Mesenchymal stem cell (in vitro differentiated cells and primary cell): Measurements from ENCODE around the gene RSRC2.

Experiments
- DNase-seq: peaks from one replicate; pipeline ENCODE4 v3.0.0-alpha.2; 2013
- H2AFZ ChIP-seq: one replicate; pipeline ENCODE4 v1.6.1; 2013; ENCODE audit warnings: low read depth, mild to moderate bottlenecking, control low read depth, inconsistent platforms, low read length, moderate library complexity
- H2AK5ac ChIP-seq: 2 replicates; pipeline ENCODE4 v1.6.1; 2013; ENCODE audit warnings: low read length, moderate library complexity, mild to moderate bottlenecking, inconsistent platforms; ENCODE audit not compliant: severe bottlenecking
- H2BK120ac ChIP-seq: one replicate; pipeline ENCODE4 v1.6.1; 2013; ENCODE audit warnings: low read depth, mild to moderate bottlenecking, inconsistent platforms, low read length, moderate library complexity
- H2BK12ac ChIP-seq, 2 experiments: one replicate each; pipeline ENCODE4 v1.6.1; 2013; ENCODE audit warnings: inconsistent platforms in 2 of 2, low read length in 2 of 2, mild to moderate bottlenecking in 2 of 2, moderate library complexity in 2 of 2, control low read depth in 1 of 2
- H2BK15ac ChIP-seq: one replicate; pipeline ENCODE4 v1.6.1; 2013; ENCODE audit warnings: mild to moderate bottlenecking, low read depth, inconsistent platforms; ENCODE audit not compliant: poor library complexity, severe bottlenecking
- H2BK5ac ChIP-seq: 2 replicates; pipeline ENCODE4 v1.6.1; 2013; ENCODE audit warnings: low read depth, mild to moderate bottlenecking, low read length, control low read depth, inconsistent platforms; ENCODE audit not compliant: poor library complexity, severe bottlenecking
- H3K14ac ChIP-seq, 2 experiments: one replicate each; pipeline ENCODE4 v1.6.1; 2013; ENCODE audit warnings: inconsistent platforms in 2 of 2, low read length in 2 of 2, control low read depth in 1 of 2, mild to moderate bottlenecking in 1 of 2, moderate library complexity in 1 of 2
- H3K18ac ChIP-seq, 2 experiments: one replicate each; pipeline ENCODE4 v1.6.1; 2013; ENCODE audit warnings: inconsistent platforms in 2 of 2, low read length in 2 of 2, control low read depth in 1 of 2, low read depth in 1 of 2, mild to moderate bottlenecking in 1 of 2
- H3K23ac ChIP-seq, 2 experiments: one replicate each; pipeline ENCODE4 v1.6.1; 2013; ENCODE audit warnings: inconsistent platforms in 2 of 2, low read length in 2 of 2, mild to moderate bottlenecking in 2 of 2, moderate library complexity in 2 of 2, control low read depth in 1 of 2
- H3K27ac ChIP-seq: 2 replicates; pipeline ENCODE4 v1.5.1; 2013; ENCODE audit warnings: mild to moderate bottlenecking, moderate library complexity, low read length, control low read depth, inconsistent platforms; ENCODE audit not compliant: poor library complexity, severe bottlenecking
- H3K27me3 ChIP-seq, 2 experiments: 2 replicates each; pipeline versions ENCODE4 v1.6.1 to v1.7.0; 2013; ENCODE audit warnings: low read length in 2 of 2, mild to moderate bottlenecking in 2 of 2, moderate library complexity in 2 of 2, control low read depth in 1 of 2, inconsistent platforms in 1 of 2; ENCODE audit not compliant: control insufficient read depth in 1 of 2, insufficient read depth in 1 of 2
- H3K36me3 ChIP-seq, 2 experiments: 2 replicates each; pipeline versions ENCODE4 v1.6.1 to v1.7.0; 2013; ENCODE audit warnings: low read length in 2 of 2, control low read depth in 1 of 2, inconsistent platforms in 1 of 2, low read depth in 1 of 2, mild to moderate bottlenecking in 1 of 2; ENCODE audit not compliant: insufficient read depth in 2 of 2, control insufficient read depth in 1 of 2
- H3K4ac ChIP-seq, 2 experiments: one replicate each; pipeline ENCODE4 v1.6.1; 2013; ENCODE audit warnings: inconsistent platforms in 2 of 2, low read length in 2 of 2, mild to moderate bottlenecking in 2 of 2, moderate library complexity in 2 of 2, control low read depth in 1 of 2, low read depth in 1 of 2
- H3K4me1 ChIP-seq: 2 replicates; pipeline ENCODE4 v1.6.1; 2013; ENCODE audit warnings: low read depth, low read length, control low read depth; ENCODE audit not compliant: control insufficient read depth, insufficient read depth
- H3K4me2 ChIP-seq: 2 replicates; pipeline ENCODE4 v1.6.1; 2013; ENCODE audit warnings: low read length, mild to moderate bottlenecking, inconsistent platforms; ENCODE audit not compliant: poor library complexity, severe bottlenecking
- H3K4me3 ChIP-seq, 2 experiments: 2 replicates each; pipeline versions ENCODE4 v1.5.1 to v1.7.0; 2013; ENCODE audit warnings: low read length in 2 of 2, mild to moderate bottlenecking in 2 of 2, control low read depth in 1 of 2, low read depth in 1 of 2; ENCODE audit not compliant: insufficient read depth in 1 of 2
- H3K79me1 ChIP-seq: replicated peaks from 2 replicates; pipeline ENCODE4 v1.6.1; 2013; ENCODE audit warnings: mild to moderate bottlenecking, control low read depth, low read length, inconsistent platforms; ENCODE audit not compliant: poor library complexity, severe bottlenecking
- H3K9ac ChIP-seq: 2 replicates; pipeline ENCODE4 v1.7.0; 2013; ENCODE audit warnings: mild to moderate bottlenecking, low read length, moderate library complexity
- H3K9me3 ChIP-seq: 2 replicates; pipeline ENCODE4 v1.7.0; 2013; ENCODE audit warnings: mild to moderate bottlenecking, low read length; ENCODE audit not compliant: control insufficient read depth
- H4K8ac ChIP-seq: one replicate; pipeline ENCODE4 v1.6.1; 2013; ENCODE audit warnings: inconsistent platforms, mild to moderate bottlenecking, low read length, moderate library complexity
- H4K91ac ChIP-seq: one replicate; pipeline ENCODE4 v1.6.1; 2013; ENCODE audit warnings: mild to moderate bottlenecking, low read length, inconsistent platforms
- WGBS: methylation state at CpG from one replicate; pipeline ENCODE4 v1.1.7; 2013; ENCODE audit warnings: mixed read lengths; 5-methylcytosine and 5-hydroxymethylcytosine counted together

Gene RSRC2

DNA sequence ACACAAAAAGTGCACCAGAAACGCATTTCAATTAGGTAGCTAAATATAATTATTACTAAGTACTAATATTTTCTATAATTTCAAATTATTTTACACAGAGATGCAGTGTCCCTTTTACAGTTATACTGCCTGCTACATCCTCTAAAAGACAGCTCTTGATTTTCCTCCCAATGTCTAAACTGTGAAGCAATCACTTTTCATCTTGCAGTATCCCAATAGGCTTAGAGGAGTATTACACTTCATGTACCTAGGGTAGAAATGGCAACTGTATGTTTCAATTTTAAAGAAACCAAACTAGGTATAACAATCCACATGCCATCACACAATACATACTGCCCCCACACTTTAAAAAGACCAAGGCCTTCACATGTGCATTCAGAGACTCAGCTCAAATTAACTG lies 7.3 kb downstream of the RSRC2 start:
- H3K9ac ChIP-seq: no peak overlapping the region
- DNase-seq: no peak
- H3K14ac ChIP-seq: no peak overlapping the region
- H2AFZ ChIP-seq: no peak overlapping the region
- no peaks in the 10 kb centered on the region for H3K27me3 ChIP-seq
- H3K18ac ChIP-seq: no peak overlapping the region
- H3K4me1 ChIP-seq: peaks cover 6% of the 10 kb centered on the region
- no peak overlapping the region for H4K8ac ChIP-seq
- no peak overlapping the region for H3K4ac ChIP-seq
- peaks cover 22 to 95% of the 10 kb centered on the region in 2 experiments for H3K36me3 ChIP-seq
- no peak overlapping the region for H2BK5ac ChIP-seq
- no peak overlapping the region for H3K4me3 ChIP-seq
- peaks cover 3% of the 10 kb centered on the region for H3K79me1 ChIP-seq
- H3K9me3 ChIP-seq: no peaks in the 10 kb centered on the region
- H2BK120ac ChIP-seq: no peak overlapping the region
- no peak overlapping the region for H3K23ac ChIP-seq
- no CpG with 5 or more reads among the region's 1 CpG for WGBS
- no peak overlapping the region for H2BK15ac ChIP-seq
- no peak overlapping the region for H3K27ac ChIP-seq
- no peak overlapping the region for H3K4me2 ChIP-seq
- H4K91ac ChIP-seq: no peak overlapping the region
- H2BK12ac ChIP-seq: no peak overlapping the region
- H2AK5ac ChIP-seq: no peak overlapping the region

GRCh38 chr12:122518908-122519307 lies 7.8 kb downstream of the RSRC2 start:
- H3K9me3 ChIP-seq: no peaks in the 10 kb centered on the region
- H2BK5ac ChIP-seq: no peak overlapping the region
- H4K91ac ChIP-seq: no peak overlapping the region
- H2AK5ac ChIP-seq: no peak overlapping the region
- no peak overlapping the region for H2AFZ ChIP-seq
- no peak overlapping the region for H3K14ac ChIP-seq
- H3K23ac ChIP-seq: no peak overlapping the region
- H3K27ac ChIP-seq: peak overlapping the region; percentile 28
- H3K4me2 ChIP-seq: no peak overlapping the region
- H3K4me3 ChIP-seq: no peak overlapping the region
- no peak overlapping the region for H2BK120ac ChIP-seq
- peaks cover 6% of the 10 kb centered on the region for H3K4me1 ChIP-seq
- peaks cover 3% of the 10 kb centered on the region for H3K79me1 ChIP-seq
- H3K27me3 ChIP-seq: no peaks in the 10 kb centered on the region
- no peak overlapping the region for H3K18ac ChIP-seq
- no peak for DNase-seq
- H4K8ac ChIP-seq: no peak overlapping the region
- no peak overlapping the region for H2BK12ac ChIP-seq
- peaks cover 22 to 94% of the 10 kb centered on the region in 2 experiments for H3K36me3 ChIP-seq
- no peak overlapping the region for H3K4ac ChIP-seq
- WGBS: no CpG with 5 or more reads among the region's 1 CpG
- no peak overlapping the region for H2BK15ac ChIP-seq
- peak overlapping the region; percentile 41 for H3K9ac ChIP-seq

DNA sequence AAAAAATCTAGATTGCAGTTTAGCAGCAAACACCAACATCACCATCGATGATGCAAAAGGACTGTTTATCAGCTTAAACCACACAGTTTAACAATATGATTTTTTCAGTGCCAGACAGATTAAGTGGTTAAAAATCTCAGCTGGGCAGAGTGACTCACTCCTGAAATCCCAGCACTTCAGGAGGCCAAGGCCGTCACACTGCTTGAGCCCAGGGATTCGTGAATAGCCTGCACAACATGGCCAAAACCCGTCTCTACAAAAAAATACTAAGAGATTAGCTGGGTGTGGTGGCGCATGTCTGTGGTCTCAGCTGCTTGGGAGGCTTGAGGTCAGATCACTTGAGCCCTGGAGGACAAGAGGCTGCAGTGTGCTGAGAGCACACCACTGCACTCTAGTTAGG lies 8.9 kb downstream of the RSRC2 start:
- Histone ChIP-seq H3K27me3 (no peaks in the 10 kb centered on the region), H2BK12ac (no peak overlapping the region), H4K8ac (no peak overlapping the region), H2AK5ac (no peak overlapping the region), H2AFZ (no peak overlapping the region), H2BK120ac (no peak overlapping the region), H4K91ac (no peak overlapping the region), H3K23ac (no peak overlapping the region), H3K4me2 (no peak overlapping the region), H3K9me3 (no peaks in the 10 kb centered on the region), H3K9ac (peak overlapping the region; percentile 43), H3K14ac (no peak overlapping the region), H3K79me1 (peaks cover 3% of the 10 kb centered on the region), H3K18ac (no peak overlapping the region), H3K36me3 (peaks cover 26 to 94% of the 10 kb centered on the region in 2 experiments), H3K27ac (peak overlapping the region; percentile 27), H2BK15ac (no peak overlapping the region), H3K4me1 (peaks cover 5% of the 10 kb centered on the region), H3K4ac (no peak overlapping the region), H2BK5ac (no peak overlapping the region), H3K4me3 (peak overlapping the region in 1 of 2 experiments; percentile 22)
- peak; percentile 98 for DNase-seq
- WGBS: 2% methylated on average over 3 of the region's 5 CpGs

DNA sequence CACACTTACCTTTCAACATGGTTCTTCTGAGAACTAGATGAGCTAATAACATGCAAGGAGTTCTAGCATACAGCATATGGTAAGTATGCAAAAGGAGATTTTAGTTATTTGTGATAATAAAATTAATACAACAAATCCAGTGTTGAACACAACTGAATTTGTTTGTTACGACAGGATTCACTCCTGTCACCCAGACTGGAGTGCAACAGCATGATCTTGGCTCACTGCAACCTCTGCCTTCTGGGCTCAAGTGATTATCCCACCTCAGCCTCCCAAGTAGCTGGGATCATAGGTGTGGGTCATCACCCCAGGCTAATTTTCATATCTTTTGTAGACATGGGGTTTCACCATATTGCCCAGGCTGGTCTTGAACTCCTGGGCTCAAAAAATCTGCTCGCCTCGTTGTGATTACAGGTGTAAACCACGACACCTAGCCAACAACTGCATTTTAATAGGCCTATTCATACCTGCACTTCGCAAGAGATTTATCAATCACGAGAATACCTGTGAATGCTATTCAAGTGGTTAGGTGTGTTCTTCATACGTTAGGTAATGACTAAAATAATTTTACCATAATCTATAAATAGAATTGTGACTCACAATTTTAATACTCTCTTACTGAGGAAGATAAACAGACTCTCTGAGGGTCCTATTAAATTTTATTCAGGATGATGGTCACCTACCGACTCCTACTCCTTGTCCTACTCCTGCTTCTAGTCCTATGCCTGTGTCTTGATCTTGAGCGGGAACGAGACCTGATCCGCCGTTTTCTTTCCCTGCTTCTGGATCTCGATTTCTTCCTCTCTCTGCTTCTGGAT lies 10.0 kb downstream of the RSRC2 start:
- Histone ChIP-seq H2AFZ (no peak overlapping the region), H3K14ac (no peak overlapping the region), H3K79me1 (peaks cover 3% of the 10 kb centered on the region), H3K4ac (no peak overlapping the region), H4K91ac (no peak overlapping the region), H3K4me1 (peaks cover 4% of the 10 kb centered on the region), H2BK120ac (no peak overlapping the region), H3K27ac (peak overlapping the region; percentile 28), H3K4me3 (no peak overlapping the region), H3K36me3 (peaks cover 33 to 96% of the 10 kb centered on the region in 2 experiments), H3K9ac (no peak overlapping the region), H2BK5ac (no peak overlapping the region), H3K9me3 (no peaks in the 10 kb centered on the region), H3K23ac (no peak overlapping the region), H3K27me3 (no peaks in the 10 kb centered on the region), H3K4me2 (no peak overlapping the region), H2BK12ac (no peak overlapping the region), H2BK15ac (no peak overlapping the region), H2AK5ac (no peak overlapping the region), H4K8ac (no peak overlapping the region), H3K18ac (no peak overlapping the region)
- no peak for DNase-seq
- WGBS: 94% methylated on average over 10 of the region's 13 CpGs
